Measurements from ENCODE around the gene THADA.
"Not testable (repeated sequence)": the region's sequence is repeated elsewhere in the genome, so short reads cannot be mapped to it uniquely, and the experiment has no call there.

The THADA gene

GRCh38 chr2:43594875-43595274 lies 963 bp downstream of the THADA start:
- DNase-seq = no peak

DNA sequence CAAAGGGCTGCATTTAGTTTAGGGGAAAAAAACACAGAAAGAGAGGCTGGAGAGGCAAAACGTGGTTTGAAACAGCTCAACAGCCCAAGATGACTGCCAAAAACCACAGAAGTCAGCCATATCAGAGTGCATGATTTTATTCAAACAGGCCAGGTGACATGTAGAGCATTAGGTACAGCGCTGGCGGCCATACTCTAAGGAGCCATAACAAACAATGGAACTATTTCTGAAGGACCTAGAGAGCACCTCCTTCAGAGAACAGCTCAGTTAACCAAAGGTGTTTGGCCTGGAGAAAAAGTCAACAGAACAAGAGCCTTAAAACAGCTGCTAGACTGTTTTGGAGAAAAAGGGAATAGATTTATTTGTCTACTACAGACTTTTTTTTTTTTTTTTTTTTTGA lies 2.6 kb downstream of the THADA start:
- DNase-seq = peak; percentile 1

DNA sequence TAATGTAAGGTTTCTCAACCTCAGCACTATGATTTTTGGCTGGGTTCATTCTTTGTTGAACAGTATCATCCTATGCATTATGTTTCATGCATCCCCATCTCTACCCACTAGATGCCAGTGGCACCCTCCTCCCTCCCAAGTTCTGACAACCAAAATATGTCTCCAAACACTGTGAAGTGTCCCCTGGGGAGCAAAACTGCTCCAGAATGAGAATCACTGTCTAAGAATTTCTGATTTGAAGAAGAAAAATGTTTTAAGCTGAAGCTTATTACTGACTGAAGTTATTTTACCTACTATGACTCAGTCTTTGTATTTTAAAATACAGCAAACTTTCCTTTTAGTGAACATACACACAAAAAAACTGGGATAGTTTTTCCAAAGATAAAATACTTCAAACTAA lies 3.4 kb downstream of the THADA start:
- peak; percentile 96 for DNase-seq

GRCh38 chr2:43585708-43586107 lies 10.1 kb downstream of the THADA start:
- DNase-seq = no peak

GRCh38 chr2:43579275-43579981 lies 16.4 kb downstream of the THADA start:
- DNase-seq = no peak

GRCh38 chr2:43576981-43577892 lies 18.6 kb downstream of the THADA start:
- peak; percentile 79 for DNase-seq

DNA sequence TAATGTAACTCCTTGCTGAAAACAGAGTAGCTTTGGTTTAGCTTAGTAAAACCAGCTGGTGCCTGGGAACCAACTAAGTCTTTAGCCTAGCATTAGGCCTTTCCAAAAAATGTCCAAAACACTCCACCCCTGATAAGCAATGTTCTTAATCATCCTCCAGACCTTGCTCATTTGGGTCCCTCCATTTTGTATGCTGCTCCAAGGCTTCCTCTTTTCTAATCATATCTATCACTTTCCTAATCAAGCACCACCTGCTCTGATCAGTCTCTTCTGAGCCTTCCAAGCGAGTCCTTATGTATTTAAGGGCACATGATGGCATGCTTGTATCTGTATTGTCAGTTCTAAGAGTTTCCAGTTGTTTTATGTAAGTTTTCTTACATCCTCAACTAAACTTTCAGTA lies 23.6 kb downstream of the THADA start:
- no peak for DNase-seq

DNA sequence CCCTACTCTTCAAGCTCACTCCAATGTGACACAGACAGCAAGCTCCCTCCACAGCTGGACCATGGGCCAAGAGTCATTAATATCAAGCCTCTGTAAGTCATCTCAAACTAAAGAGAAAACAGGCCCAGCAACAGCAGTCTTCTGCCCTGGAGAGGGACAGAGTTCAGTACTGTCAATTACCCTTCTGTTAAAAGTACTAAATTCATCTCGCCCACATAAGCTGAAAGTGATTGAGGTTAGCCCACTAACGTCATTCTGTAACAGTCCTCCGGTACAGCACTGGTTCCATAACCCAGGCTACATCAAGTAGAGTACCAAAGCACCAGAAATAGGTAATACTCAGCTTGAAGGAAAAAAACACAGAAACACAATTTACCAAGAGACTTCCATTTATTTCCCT lies 25.9 kb downstream of the THADA start:
- DNase-seq = no peak

DNA sequence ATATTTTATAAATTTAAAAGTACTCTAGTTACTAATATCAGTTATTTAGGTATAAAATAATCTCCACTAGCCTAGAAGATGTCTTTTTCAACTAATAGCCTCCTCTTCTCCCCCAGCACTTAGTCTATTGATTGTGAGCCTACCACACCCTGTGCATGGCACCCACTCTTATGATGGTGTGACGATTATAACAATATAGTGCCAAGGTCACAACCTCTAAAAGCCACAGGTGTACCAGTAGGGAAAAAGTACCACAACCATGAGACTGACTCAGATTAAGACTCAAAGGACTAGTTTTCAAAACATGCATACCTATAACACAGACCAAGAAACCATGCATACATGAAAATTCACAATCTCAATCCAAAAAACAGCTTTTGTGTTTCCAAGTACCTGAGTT lies 27.6 kb downstream of the THADA start:
- no peak for DNase-seq

DNA sequence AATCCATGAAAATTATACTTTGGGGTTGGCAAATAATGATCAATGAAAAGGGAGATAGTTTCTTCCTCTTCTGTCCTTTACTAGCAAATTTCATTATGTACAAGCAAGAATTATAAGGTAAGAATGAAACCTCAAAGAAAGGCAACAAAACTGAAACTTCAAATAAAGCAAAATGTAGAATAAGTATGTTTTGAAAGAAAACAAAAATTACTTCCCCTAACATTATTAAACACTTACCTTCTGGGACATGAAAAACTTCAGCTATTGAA lies 29.4 kb downstream of the THADA start:
- DNase-seq = no peak

DNA sequence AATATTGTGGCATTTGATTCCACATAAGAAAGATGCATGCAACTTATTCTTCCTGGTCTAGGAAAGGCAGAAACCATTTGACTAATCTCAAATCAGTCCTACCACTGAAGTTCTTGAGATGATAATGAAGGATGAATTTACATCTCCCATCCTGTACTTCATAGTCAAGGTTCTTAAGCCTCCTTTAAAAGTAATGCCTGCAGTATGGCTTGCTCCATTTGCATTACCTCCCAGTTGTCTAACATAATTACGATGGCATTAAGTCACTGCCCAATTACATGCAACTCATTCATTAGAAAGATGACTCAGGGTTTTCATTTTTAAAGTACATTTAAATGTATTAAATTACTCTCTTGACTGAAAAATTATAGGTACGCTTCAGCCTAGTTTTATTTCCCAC lies 32.2 kb downstream of the THADA start:
- DNase-seq = no peak

DNA sequence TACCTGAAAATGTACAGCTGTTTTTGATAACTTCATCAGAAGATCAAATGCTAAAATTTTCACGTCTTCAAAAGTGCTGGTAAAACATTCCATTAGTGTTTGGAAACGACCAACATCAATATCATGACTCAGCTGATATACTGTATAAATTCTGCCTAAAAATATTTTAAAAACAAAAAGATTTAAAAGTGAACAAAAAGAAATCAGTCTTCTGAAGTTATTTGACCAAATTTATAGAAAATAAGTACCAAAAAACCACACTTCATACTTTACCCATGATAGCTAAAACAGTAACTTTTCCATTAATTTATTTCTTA lies 35.6 kb downstream of the THADA start:
- no peak for DNase-seq

DNA sequence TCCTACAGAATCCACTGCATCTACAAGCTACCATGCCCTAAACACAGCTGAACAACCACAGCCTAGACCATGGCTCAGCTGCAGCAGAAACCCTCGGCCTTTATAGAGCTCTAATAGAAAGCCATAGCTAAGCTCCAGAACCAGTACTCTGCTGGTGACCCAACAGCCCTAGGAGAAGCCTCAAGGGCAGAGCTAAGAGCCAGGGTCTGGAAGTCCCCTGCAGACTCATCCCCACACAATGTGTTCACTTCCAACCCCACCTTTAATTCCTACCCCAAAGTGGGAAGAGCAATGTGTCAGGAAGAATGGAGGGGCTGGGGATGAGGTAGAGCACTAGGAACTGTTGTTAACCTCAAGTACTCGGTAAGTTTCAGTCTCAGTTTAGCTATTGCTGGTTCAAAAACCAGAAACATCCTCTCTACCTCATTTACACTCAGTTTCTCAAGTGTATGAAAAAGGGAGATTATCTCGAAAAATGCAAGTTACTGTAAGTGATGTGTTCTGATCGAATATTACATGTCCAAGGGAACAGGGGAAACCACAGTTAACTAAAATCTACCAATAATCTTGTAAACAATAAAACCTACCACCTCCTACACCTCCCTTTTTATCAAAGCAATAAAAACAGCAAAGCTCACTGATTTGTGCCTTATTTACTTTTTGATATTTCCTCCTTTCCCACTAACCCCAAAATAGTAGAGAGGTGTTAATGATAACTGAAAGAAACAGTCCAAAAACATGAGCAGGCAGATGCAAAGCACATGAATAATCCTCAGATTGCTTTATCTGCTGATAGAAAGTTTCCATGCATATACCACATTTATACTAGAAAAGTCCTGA lies 36.2 kb downstream of the THADA start:
- no peak for DNase-seq

DNA sequence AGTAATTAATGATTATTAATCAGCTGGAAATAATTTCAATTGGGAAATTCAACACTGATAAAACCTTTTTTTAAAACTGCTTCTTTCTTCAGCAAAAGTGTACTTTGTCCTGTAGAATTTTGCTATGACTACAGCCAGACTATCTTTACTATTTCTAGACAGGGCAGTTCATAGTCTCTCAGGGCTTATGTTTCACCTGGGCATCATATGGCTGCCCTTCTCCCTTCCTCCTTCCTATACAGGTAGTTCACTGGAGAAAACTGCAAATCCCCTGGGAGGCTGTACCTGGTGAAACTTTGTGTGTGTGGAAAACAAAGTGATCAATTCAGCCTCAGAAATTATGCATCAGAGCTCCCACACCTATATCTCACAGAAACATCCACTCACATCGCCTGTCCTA lies 38.6 kb downstream of the THADA start:
- no peak for DNase-seq

DNA sequence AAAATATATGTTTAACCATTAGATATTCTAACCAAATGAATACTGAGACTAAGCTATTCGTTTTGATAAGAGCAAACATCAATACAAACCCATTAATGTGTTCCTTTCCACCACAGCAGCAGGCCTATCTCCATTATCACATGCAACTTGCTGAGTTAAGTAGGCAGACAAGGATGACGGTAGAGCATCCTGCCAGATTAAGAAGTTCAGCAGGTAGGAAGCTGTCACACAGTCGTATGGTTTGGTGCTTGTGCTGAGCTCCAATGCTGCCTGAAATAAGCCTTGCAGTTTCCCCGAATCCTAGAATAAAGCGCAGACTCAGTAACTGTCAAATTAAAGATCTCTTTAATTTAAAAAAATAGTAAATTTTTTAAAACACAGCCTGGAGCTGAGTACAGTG lies 39.6 kb downstream of the THADA start:
- DNase-seq = no peak

DNA sequence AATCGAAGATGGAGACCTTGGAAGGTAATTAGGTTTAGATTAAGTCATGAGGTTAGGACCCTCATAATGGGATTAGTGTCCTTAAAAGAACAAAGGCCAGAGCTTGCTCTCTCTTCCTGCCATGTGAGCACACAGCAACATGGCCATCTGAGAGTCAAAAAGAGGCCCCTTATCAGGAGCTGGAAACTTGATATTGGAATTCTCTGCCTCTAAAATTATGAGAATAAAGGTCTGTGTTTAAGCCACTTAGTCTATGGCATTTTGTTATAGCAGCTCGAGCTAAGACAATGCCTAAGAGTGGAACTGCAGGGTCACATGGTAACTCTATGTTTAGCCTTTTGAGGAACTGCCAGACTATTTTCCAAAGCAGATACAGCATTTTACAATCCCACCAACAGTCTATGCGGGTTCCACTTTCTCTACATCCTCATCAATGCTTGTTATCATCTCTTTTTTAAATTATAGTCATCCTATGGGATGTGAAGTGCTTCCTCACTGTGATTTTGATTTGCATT lies 42.4 kb downstream of the THADA start:
- no peak for DNase-seq

DNA sequence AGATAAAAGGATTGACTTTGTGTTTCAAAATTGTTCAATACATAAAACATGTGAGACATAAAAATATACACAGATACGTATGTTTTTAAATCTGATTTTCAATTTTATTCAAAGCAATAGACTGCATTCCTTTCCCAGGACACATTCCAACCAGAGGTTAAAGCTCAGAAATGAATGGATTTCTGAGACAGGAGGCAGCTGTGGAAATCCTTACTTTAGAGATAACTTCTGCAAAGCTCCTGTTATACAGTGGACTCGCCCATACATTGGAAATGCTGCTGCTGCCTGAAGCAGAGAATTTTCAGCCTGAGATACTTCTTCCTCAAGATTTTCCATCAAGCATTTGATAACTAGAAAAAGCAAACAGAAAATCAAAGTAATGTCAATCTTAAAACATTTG lies 43.8 kb downstream of the THADA start:
- no peak for DNase-seq

DNA sequence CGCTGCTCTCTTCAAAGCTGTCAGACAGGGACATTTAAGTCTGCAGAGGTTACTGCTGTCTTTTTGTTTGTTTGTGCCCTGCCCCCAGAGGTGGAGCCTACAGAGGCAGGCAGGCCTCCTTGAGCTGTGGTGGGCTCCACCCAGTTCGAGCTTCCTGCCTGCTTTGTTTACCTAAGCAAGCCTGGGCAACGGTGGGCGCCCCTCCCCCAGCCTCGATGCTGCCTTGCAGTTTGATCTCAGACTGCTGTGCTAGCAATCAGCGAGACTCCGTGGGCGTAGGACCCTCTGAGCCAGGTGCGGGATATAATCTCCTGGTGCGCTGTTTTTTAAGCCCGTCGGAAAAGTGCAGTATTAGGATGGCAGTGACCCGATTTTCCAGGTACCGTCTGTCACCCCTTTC lies 47.5 kb downstream of the THADA start:
- DNase-seq = not testable (repeated sequence)

- peak; percentile 58 for DNase-seq
Measured at GRCh38 chr2:43542285-43542933, 53.4 kb downstream of the THADA start.

GRCh38 chr2:43541165-43541564 lies 54.7 kb downstream of the THADA start:
- DNase-seq = no peak

DNA sequence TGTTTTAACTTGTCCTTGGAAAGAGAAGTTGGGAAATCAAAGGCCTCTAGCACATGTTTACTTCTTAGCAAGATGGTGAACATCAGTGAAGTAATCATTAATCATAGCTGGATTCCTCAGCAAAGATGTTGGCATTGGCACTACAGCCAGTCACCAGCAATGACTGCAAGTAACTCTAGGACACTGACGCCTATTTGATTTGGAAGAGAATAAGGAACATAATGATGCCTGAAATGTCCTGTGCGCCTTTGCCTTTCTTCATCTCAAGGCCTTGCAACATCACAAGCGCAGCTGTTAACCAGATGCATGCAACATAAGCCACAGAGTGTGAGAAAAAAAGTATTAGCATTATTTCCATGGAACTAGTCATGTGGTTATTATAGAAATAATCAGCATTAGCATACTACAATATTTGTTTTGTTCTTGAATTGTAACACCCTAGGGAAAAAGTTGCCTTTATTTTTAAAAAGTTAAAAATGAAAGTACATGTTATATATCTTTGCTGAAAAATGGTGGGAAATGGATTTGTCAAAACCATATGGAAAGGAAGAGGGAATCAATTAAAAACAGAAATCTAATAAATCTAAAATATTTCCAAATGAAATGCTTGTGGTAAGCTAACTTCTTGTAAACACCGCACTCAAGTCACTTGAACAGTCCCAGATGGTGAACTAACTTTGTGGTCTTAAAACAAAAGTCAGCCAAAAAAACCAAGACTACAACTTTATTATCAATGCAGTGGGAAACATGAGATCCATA lies 55.6 kb downstream of the THADA start:
- DNase-seq = peak; percentile 90

DNA sequence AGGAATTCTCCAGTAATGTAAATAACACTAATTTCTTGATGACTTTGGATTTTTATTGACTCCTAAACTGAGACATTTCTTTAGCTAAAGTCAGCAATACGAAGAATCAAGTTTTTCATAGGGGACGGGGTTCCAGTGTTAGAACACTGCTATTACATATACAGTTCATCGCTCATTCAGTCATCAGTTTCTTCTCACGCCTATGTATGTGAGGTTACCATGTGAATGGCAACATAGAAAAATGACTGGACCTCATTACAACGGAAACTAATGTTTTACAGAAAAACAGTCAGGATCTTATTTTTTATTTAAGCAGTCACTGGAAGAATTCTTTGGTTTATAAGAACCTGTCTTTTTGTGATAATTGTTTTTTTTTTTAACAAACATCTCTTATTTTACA lies 56.4 kb downstream of the THADA start:
- no peak for DNase-seq

Data from fibroblast of skin of scalp (primary cell).